ENCODE measurements around the gene CHMP2A. TPM values are rescaled to one million over a fixed set of nuclear protein-coding genes. Genes with fewer than 3 reads are reported as not detected.

CHMP2A gene
- polyA plus RNA-seq, 1 donor from 2014 or later = 189 TPM

GRCh38 chr19:58518256-58519086 is 36.4 kb downstream of the CHMP2A start:
- H3F3A ChIP-seq (ENCODE audit: insufficient read depth, low read length, poor library complexity, severe bottlenecking) = peaks cover 7% of the 10 kb centered on the region
- peaks cover 13% of the 10 kb centered on the region for H3K79me2 ChIP-seq (replicated peaks; ENCODE audit: insufficient read depth, low read length)
- peak overlapping the region; percentile 89 for H3K4me2 ChIP-seq (ENCODE audit: low read length)
- peak; percentile 66 for TF ChIP-seq CTCF (IDR thresholded peaks at IDR 0.05; ENCODE audit: poor library complexity, severe bottlenecking)
- no peak for TF ChIP-seq EZH2 (IDR thresholded peaks at IDR 0.05; ENCODE audit: borderline replicate concordance, insufficient read depth, low read length, poor library complexity, severe bottlenecking)
- no peaks in the 10 kb centered on the region for H3K9me2 ChIP-seq (ENCODE audit: insufficient read depth, low read length)
- peak overlapping the region; percentile 95 for H3K27ac ChIP-seq (ENCODE audit: low read length)
- H3K9ac ChIP-seq (ENCODE audit: low read length) = peak overlapping the region; percentile 97
- peak overlapping the region; percentile 66 for H2AFZ ChIP-seq (ENCODE audit: low read depth, low read length)
- no peaks in the 10 kb centered on the region for H3K9me3 ChIP-seq (ENCODE audit: low read length)
- H3K27me3 ChIP-seq (ENCODE audit: insufficient read depth, low read depth, low read length) = no peaks in the 10 kb centered on the region
- no peaks in the 10 kb centered on the region for H3K36me3 ChIP-seq (ENCODE audit: insufficient read depth, low read length)
- peak overlapping the region; percentile 92 for H3K4me3 ChIP-seq (ENCODE audit: low read length)
- H4K20me1 ChIP-seq (ENCODE audit: insufficient read depth) = no peaks in the 10 kb centered on the region

GRCh38 chr19:58516964-58517833 is 37.7 kb downstream of the CHMP2A start:
- Histone ChIP-seq H3K9ac (ENCODE audit: low read length) (no peak overlapping the region), H3K36me3 (ENCODE audit: insufficient read depth, low read length) (no peaks in the 10 kb centered on the region), H3K27ac (ENCODE audit: low read length) (no peak overlapping the region), H3K4me3 (ENCODE audit: low read length) (no peak overlapping the region), H2AFZ (ENCODE audit: low read depth, low read length) (no peak overlapping the region), H3K4me2 (ENCODE audit: low read length) (no peak overlapping the region), H3F3A (ENCODE audit: insufficient read depth, low read length, poor library complexity, severe bottlenecking) (peaks cover 7% of the 10 kb centered on the region), H3K79me2 (replicated peaks; ENCODE audit: insufficient read depth, low read length) (peaks cover 13% of the 10 kb centered on the region), H3K27me3 (ENCODE audit: insufficient read depth, low read depth, low read length) (no peaks in the 10 kb centered on the region), H3K9me2 (ENCODE audit: insufficient read depth, low read length) (no peaks in the 10 kb centered on the region), H3K9me3 (ENCODE audit: low read length) (no peaks in the 10 kb centered on the region), H4K20me1 (ENCODE audit: insufficient read depth) (no peaks in the 10 kb centered on the region)
- no peak for TF ChIP-seq RAD21 (conservative IDR thresholded peaks at IDR 0.05)
- no peak for TF ChIP-seq EP300 (conservative IDR thresholded peaks at IDR 0.05; ENCODE audit: poor library complexity, severe bottlenecking)
- TF ChIP-seq CTCF (IDR thresholded peaks at IDR 0.05; ENCODE audit: poor library complexity, severe bottlenecking) = no peak
- TF ChIP-seq SMC3 (conservative IDR thresholded peaks at IDR 0.05; ENCODE audit: poor library complexity) = no peak
- TF ChIP-seq REST (IDR thresholded peaks at IDR 0.05; ENCODE audit: borderline replicate concordance) = no peak
- no peak for TF ChIP-seq MXI1 (conservative IDR thresholded peaks at IDR 0.05; ENCODE audit: poor library complexity, severe bottlenecking)
- no peak for TF ChIP-seq EZH2 (IDR thresholded peaks at IDR 0.05; ENCODE audit: borderline replicate concordance, insufficient read depth, low read length, poor library complexity, severe bottlenecking)
- no peak for TF ChIP-seq POLR2AphosphoS5 (IDR thresholded peaks at IDR 0.05)
- no peak for TF ChIP-seq TAF1 (IDR thresholded peaks at IDR 0.05; ENCODE audit: low read depth)
